ENCODE data around the gene CLPSL1.

The CLPSL1 gene

DNA sequence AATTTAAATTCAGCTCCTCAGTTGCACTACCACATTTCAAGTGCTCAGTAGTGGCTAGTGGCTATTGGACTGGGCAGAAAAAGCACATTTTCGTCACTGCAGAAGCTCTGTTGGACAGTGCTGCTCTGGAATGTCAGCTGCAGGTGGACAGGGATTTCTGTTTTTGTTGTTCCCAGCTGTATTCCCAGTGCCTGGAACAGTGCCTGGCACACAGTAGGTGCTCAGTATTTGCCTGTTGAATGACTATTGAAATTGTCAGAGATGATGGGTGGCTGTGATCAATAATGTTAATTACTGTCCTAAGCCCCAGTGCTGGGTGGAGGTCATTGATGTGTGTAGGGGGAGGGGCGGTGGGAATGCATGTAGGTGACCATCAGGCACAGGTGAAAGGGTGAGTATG is 5.5 kb downstream of the CLPSL1 start:
- TF ChIP-seq, protein P1, sequence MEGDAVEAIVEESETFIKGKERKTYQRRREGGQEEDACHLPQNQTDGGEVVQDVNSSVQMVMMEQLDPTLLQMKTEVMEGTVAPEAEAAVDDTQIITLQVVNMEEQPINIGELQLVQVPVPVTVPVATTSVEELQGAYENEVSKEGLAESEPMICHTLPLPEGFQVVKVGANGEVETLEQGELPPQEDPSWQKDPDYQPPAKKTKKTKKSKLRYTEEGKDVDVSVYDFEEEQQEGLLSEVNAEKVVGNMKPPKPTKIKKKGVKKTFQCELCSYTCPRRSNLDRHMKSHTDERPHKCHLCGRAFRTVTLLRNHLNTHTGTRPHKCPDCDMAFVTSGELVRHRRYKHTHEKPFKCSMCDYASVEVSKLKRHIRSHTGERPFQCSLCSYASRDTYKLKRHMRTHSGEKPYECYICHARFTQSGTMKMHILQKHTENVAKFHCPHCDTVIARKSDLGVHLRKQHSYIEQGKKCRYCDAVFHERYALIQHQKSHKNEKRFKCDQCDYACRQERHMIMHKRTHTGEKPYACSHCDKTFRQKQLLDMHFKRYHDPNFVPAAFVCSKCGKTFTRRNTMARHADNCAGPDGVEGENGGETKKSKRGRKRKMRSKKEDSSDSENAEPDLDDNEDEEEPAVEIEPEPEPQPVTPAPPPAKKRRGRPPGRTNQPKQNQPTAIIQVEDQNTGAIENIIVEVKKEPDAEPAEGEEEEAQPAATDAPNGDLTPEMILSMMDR (IDR thresholded peaks at IDR 0.05; ENCODE audit: borderline replicate concordance, insufficient read depth, low read depth, low read length): no peak
- H3K4me3 ChIP-seq (ENCODE audit: low read depth, low read length): no peak overlapping the region

DNA sequence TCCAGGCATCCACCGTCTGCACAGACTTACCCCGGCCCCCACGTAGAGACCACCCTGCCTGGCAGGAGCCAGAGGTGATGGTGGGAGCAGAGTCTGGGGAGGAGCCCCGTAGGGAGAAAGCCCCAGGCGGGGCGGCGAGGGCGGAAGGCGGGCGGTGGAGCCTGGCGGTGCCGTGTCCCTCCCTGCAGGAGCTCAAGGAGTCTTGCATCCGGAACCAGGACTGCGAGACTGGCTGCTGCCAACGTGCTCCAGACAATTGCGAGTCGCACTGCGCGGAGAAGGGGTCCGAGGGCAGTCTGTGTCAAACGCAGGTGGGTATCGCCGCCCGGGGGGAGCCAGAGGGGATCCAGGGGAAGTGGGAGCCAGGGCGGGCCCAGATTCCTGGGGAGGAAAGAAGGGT is 6.0 kb downstream of the CLPSL1 start:
- TF ChIP-seq, protein P1 (IDR thresholded peaks at IDR 0.05; ENCODE audit: borderline replicate concordance, insufficient read depth, low read depth, low read length): no peak
- no peak overlapping the region for H3K4me3 ChIP-seq (ENCODE audit: low read depth, low read length)

DNA sequence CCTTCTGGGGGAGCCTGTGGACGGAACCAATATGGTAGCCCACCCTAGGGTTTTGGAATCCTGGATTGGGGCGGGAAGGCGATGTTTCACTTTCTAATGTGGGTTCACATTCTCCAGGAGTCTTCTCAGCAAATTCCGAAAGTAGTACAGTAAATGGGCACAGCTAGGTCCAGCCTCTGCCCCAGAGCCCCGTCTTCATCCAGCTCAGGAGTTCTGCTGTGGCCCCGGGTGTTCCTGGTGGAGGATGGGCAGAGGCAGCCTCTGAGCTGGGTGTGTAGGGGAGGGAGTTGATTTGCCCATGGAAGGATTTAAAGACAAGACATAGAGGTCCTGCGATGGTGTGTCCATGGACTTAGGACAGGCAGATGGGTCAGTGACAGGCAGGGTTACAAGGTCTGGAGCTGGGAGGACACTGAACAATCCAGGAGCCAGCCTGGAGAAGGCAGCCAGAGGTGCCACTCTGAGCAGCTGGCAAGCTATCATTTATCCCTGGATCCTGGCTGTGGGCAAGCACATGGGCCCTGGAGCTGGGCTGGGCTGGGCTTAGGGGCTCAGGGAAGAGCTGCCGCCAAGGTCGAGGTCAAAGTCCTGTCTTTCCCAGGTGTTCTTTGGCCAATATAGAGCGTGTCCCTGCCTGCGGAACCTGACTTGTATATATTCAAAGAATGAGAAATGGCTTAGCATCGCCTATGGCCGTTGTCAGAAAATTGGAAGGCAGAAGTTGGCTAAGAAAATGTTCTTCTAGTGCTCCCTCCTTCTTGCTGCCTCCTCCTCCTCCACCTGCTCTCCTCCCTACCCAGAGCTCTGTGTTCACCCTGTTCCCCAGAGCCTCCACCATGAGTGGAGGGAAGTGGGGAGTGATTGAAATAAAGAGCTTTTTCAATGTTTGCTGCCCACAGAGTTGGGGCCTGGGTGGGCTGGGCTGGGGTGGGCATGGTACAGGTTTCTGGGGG is 6.7 kb downstream of the CLPSL1 start:
- no peak overlapping the region for H3K4me3 ChIP-seq (ENCODE audit: low read depth, low read length)
- TF ChIP-seq, protein P1 (IDR thresholded peaks at IDR 0.05; ENCODE audit: borderline replicate concordance, insufficient read depth, low read depth, low read length): no peak

DNA sequence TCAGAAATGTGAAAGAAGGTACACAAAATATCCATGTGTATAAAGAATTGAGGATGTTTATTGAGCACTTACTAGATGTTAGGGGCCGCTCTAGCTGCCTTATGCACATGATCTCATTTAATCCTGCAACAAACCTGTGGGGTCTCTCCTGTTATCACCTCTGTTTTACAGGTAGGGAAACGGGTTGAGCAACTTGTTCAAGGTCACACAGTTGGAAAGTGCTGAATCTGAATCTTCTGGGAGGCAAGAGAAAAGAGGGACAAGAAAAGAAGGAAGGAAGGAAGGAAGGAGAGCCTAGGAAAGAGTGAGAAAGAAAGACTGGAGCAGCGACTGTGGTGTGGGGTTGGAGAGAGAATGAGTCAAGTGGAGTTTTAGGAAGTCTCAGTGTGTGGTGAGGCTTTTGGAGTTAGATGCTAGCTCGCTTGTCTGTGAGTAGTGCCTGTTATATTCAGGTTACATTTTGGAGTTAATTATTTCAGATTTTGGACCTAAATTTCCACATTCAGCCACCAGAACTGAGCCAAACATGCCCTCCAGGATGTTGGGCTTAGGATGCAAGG is 7.7 kb downstream of the CLPSL1 start:
- TF ChIP-seq, protein P1 (IDR thresholded peaks at IDR 0.05; ENCODE audit: borderline replicate concordance, insufficient read depth, low read depth, low read length): no peak
- no peak overlapping the region for H3K4me3 ChIP-seq (ENCODE audit: low read depth, low read length)

DNA sequence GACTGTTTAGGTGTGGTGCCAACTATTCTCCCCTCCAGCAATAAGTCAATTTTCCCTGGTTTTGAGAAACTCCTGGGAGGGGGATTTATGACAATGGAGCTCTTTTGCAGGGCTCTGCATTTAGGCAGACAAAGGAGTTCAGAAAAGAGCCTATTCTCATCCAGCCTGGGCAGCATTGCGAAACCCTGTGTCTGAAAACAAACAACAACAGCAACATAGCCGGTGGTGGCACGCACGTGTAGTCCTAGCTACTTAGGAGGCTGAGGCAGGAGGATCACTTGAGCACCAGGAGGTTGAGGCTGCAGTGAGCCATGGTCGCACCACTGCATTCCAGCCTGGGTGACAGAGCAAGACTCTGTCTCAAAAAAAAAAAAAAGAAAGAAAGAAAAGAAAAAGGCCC is 9.9 kb downstream of the CLPSL1 start:
- TF ChIP-seq, protein P1 (IDR thresholded peaks at IDR 0.05; ENCODE audit: borderline replicate concordance, insufficient read depth, low read depth, low read length): no peak
- H3K4me3 ChIP-seq (ENCODE audit: low read depth, low read length): no peak overlapping the region

DNA sequence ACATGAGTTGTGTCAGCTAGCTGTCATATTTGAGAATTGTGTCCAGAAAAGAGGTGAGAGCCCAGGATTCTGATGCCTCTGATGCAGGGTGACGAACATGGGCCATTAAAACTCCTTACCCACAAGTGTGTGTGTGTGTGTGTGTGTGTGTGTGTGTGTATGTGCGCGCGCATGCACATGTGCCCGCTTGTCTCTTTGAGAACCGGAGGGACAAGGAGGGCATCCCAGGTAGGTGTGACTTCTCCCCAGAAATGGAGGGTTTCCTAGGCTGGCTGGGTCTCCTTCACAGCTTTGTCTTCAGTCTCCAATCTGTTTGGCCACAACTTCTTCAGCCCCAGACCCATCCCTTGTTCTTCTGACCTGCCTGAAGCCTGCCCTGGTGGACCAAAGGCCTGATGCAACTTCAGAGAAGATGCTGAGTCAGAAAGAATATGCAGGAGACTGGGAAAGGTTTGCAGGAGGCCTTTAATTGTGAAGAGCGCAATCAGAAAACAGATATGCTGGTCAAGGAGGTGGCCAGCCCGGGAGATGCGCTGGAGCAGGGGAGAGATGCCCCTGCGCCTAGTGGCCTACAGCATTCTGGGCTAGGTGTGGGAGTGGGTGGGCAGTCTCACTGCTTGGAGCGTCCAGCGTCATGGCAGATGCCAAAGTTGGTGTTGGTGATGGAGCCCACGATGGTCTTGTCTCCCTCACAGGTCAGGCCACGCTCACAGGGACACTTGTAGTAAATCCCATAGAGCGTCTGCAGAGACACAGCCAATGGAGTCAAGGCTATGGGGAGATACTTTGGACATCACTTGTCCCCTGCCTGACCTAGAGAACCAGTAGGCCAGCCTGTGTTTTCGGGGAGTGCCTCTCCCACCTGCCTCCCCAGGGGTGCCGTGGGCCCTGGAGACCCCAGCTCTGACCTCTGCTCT is 14.0 kb downstream of the CLPSL1 start:
- no peak overlapping the region for H3K4me3 ChIP-seq (ENCODE audit: low read depth, low read length)
- TF ChIP-seq, protein P1 (IDR thresholded peaks at IDR 0.05; ENCODE audit: borderline replicate concordance, insufficient read depth, low read depth, low read length): no peak

Measured in GM12875 (cell line).